Mucosa of descending colon (tissue), 3 donors: ENCODE data around the gene ALDH1A1. TPM values are rescaled to one million over a fixed set of nuclear protein-coding genes. Genes with fewer than 3 reads are reported as not detected.

ENCODE experiments used
- ATAC-seq: fragments of 200-7000 bp; cut with Tn5 transposase; one replicate; pipeline ENCODE4 v1.9.1; 2020; ENCODE audit warnings: mild to moderate bottlenecking, moderate library complexity
- DNase-seq, 3 donors: peaks; one replicate each; pipeline ENCODE4 v3.0.0-alpha.2; 2020
- H3K36me3 ChIP-seq: fragments of 200-600 bp; one replicate; pipeline ENCODE4 v1.8.0; 2021; ENCODE audit warnings: low read depth, mild to moderate bottlenecking
- H3K4me1 ChIP-seq: fragments of 200-600 bp; one replicate; pipeline ENCODE4 v1.8.0; 2021; ENCODE audit warnings: low read depth, mild to moderate bottlenecking
- H3K4me3 ChIP-seq: fragments of 200-600 bp; one replicate; pipeline ENCODE4 v1.8.0; 2021; ENCODE audit warnings: mild to moderate bottlenecking
- H3K9me3 ChIP-seq: fragments of 200-600 bp; one replicate; pipeline ENCODE4 v1.8.0; 2021; ENCODE audit warnings: mild to moderate bottlenecking
- intact Hi-C, 2 donors: fragments of 100-400 bp; cut with DNase I in 1 of 2; cut with micrococcal nuclease in 1 of 2; formaldehyde crosslinking; loops; one replicate each; pipeline versions ENCODE4 v1.11.0 to v1.11.1; 2022; cut with DNase I, micrococcal nuclease
- total RNA-seq, 3 donors: library from RNA; stranded (reverse); fragmentation: NEBNext Ultra II Directional in 2 of 3; extraction: Animal tissue kit (Norgen Biotek cat#: 25700) in 2 of 3; gene quantifications; one replicate each; pipeline versions ENCODE4 v1.2.1 to v1.2.4, GENCODE V29; 2021 to 2023
- TF ChIP-seq, protein P1 (sequence below): fragments of 200-600 bp; IDR thresholded peaks from one replicate; pipeline ENCODE4 v1.8.0; 2022; ENCODE audit warnings: antibody characterized with exemption, mild to moderate bottlenecking
- donor health status: DM: no; HTN: no; CAD: no; lungs with moderate emphysema.
- donor health status: DM: no; HTN: no; CAD: no.
- donor health status: DM: no; HTN: yes; CAD: no.

ALDH1A1 gene
- total RNA-seq, 3 donors from 2014 or later = 72.9 to 173 (median 84.1) TPM

DNA sequence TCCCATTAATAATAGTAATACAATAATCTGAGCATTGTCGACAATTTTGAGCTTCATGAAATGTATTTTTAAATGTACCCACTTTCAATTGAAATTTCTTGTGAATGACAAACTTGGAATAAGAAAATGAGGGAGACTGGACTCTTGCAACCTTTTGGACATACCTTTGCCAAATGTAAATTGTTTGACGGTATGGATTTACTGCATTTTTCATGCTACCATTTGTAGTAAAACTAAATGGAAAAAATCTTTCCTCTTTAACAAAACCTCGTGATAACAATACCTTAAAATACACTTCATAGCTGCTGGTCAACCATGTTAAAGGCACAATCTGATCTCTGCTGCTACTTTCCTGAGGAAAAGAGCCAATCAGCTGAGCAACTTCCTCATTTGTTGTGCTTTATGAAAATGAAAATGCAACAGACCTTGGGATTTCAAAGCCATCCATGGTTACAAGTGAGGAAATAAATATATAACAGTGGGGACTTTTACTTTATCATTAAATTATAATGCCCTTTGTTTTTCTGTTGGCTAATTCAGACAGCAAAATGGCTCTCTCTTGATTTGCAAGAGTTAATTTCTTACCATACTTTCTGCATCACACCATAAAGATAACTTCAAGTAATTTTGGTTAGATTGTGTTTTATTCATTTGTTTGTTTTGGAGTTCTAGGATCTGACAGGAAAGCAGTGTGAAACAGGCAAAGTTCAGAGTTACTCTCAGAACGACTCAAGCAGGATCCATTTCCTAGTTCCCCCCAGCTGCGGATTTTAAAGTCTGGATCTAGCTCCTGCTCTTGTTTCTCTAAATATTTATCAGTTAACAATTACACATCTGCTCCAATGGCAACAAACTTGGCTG is 1.1 kb downstream of the ALDH1A1 start:
- ATAC-seq (peak; percentile 34), DNase-seq (peak in 1 of 3 donors; percentile 48)
- Histone ChIP-seq H3K4me3 (no peak overlapping the region), H3K4me1 (peaks cover 50% of the 10 kb centered on the region), H3K36me3 (no peaks in the 10 kb centered on the region), H3K9me3 (no peaks in the 10 kb centered on the region)
- intact Hi-C loops = no loop called here
- TF ChIP-seq, protein P1, sequence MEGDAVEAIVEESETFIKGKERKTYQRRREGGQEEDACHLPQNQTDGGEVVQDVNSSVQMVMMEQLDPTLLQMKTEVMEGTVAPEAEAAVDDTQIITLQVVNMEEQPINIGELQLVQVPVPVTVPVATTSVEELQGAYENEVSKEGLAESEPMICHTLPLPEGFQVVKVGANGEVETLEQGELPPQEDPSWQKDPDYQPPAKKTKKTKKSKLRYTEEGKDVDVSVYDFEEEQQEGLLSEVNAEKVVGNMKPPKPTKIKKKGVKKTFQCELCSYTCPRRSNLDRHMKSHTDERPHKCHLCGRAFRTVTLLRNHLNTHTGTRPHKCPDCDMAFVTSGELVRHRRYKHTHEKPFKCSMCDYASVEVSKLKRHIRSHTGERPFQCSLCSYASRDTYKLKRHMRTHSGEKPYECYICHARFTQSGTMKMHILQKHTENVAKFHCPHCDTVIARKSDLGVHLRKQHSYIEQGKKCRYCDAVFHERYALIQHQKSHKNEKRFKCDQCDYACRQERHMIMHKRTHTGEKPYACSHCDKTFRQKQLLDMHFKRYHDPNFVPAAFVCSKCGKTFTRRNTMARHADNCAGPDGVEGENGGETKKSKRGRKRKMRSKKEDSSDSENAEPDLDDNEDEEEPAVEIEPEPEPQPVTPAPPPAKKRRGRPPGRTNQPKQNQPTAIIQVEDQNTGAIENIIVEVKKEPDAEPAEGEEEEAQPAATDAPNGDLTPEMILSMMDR = no peak

DNA sequence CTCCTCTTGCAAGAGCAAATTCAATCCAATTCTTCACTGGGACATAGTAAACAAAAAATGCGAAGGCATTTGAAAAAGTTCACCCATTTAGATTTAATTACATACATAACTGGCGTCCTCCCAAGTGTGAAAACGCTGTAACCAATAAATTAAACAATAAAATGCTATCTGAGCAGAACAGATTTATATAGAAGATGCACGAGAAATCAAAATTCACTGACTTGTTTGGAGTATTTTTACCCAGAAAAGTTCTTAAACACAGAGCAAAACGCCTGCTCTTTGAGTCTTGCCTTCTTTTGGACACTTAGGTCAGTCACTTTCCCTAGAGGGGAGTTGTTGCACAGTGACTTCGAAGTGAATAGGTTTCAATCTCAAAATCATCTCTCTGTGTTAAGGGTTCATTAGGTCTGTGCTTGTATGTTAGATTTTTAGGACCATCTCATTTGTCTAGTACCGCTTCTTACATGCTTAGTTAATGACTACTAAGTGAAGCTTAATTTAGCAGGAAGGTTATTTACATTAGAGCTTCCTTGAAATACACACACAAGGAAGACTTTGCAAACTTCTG is 1.9 kb downstream of the ALDH1A1 start:
- intact Hi-C loops = no loop called here
- H3K4me3 ChIP-seq = no peak overlapping the region
- TF ChIP-seq, protein P1 = no peak
- peaks cover 50% of the 10 kb centered on the region for H3K4me1 ChIP-seq
- H3K36me3 ChIP-seq = no peaks in the 10 kb centered on the region
- ATAC-seq = no peak
- no peaks in the 10 kb centered on the region for H3K9me3 ChIP-seq
- no peak for DNase-seq

DNA sequence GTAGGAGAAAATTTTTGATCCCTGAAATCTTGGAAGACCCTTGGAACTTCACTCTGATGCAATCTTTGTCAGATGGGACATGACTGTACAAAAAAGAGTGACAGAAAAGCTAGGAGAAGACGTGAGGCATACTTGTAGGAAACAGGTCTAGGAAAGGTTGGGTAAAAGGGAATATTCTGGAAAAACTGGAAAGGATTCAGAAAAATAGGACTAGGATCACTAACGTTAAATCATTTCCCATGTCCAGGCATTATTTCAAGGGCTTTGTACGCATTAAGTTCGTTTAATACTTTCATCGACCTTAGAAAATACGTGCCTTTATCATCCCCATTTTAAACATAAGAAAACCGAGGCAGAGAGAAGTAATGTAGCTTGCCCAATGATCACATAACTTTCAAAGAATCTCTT is 2.9 kb downstream of the ALDH1A1 start:
- no peak for DNase-seq
- no peak for ATAC-seq

DNA sequence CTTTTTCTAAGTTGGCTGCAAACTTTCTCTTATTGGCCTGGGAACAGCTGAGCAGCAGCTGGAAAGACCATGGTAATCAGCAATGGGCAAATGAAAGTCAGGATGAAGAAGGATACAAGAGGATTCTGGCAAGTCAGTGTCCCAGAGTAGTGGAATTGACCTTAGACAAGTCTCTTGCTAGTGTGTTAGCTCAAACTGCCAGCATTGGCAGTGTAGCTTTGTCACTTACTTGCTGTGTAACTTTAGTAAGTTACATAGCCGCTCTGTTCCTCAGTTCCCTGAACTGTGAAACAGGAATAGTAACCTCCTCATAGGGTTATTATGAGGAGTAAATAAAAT is 3.6 kb downstream of the ALDH1A1 start:
- Histone ChIP-seq H3K4me3 (no peak overlapping the region), H3K4me1 (peaks cover 37% of the 10 kb centered on the region), H3K36me3 (no peaks in the 10 kb centered on the region), H3K9me3 (no peaks in the 10 kb centered on the region)
- intact Hi-C loops = no loop called here
- TF ChIP-seq, protein P1 = no peak
- peak; percentile 8 for ATAC-seq
- DNase-seq = peak in 1 of 3 donors; percentile 13

More for the DNA sequence above, 2.9 kb downstream of the ALDH1A1 start:
- intact Hi-C loops = no loop called here
- TF ChIP-seq, protein P1 = no peak
- H3K9me3 ChIP-seq = no peaks in the 10 kb centered on the region
- peaks cover 43% of the 10 kb centered on the region for H3K4me1 ChIP-seq
- no peaks in the 10 kb centered on the region for H3K36me3 ChIP-seq
- no peak overlapping the region for H3K4me3 ChIP-seq

DNA sequence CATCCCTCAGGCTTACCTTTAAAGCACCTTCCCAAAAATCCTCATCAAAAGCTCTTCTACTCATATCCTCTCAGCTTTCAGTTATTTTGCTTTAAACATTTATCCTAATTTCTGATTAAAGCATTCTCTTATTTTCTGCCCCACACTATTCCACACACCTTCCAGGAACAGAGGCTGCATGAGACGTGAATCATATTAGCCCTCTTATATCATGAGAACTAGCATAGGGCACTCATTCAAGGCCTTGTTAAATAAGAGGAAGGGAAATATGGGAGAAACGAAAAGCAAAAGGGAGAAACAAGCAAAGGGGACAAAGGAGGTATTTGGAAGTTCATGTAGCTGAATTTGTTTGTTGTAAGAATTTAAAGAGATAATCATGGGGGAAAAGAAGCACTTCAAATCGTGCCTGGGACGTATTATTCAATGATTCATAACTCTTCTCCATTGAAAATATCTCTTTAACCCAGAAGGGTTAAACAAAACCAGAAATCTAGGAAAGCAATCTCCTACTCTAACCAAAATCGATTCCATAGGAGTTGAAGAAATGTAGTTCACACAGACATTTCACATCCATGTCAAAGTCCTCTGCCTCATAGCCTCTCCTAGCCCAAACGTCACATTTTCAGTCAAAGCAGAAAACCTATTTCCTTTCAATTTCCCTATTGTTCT is 4.1 kb downstream of the ALDH1A1 start:
- intact Hi-C loops = no loop called here
- peaks cover 32% of the 10 kb centered on the region for H3K4me1 ChIP-seq
- ATAC-seq = no peak

More for the DNA sequence above, 4.1 kb downstream of the ALDH1A1 start:
- no peaks in the 10 kb centered on the region for H3K36me3 ChIP-seq
- TF ChIP-seq, protein P1 = no peak
- H3K4me3 ChIP-seq = no peak overlapping the region
- H3K9me3 ChIP-seq = no peaks in the 10 kb centered on the region
- DNase-seq = no peak
